Spleen (tissue), 7 donors: Measurements from ENCODE around the gene MATR3.

Experiments
- POLR2A ChIP-seq, 3 donors: fragments of 450-650 bp; IDR thresholded peaks; one replicate each; pipeline ENCODE4 v1.5.1; 2017; ENCODE audit warnings: antibody characterized with exemption in 3 of 3, mild to moderate bottlenecking in 1 of 3
- POLR2AphosphoS5 ChIP-seq, 3 donors: sonication (generic); formaldehyde crosslinking; IDR thresholded peaks; one replicate each; pipeline ENCODE4 v1.5.1; 2017; ENCODE audit warnings: antibody characterized with exemption in 3 of 3
- TF ChIP-seq, protein P1 (sequence below), 11 experiments: fragments of 200-600 bp in 7 of 11; fragments of 450-650 bp in 4 of 11; sonication (generic) in 4 of 11; IDR thresholded peaks in 8 of 11; conservative IDR thresholded peaks in 3 of 11; 1 replicate in 7 of 11; 2 replicates in 4 of 11; pipeline versions ENCODE4 v1.4.0 to v1.8.0; 2016 to 2021; ENCODE audit warnings: antibody characterized with exemption in 11 of 11, inconsistent platforms in 4 of 11, mild to moderate bottlenecking in 1 of 11
- donor health status: DM: no; HTN: no; CAD: no; lungs with moderate emphysema.
- donor health status: DM: no; HTN: no; CAD: no.
- donor health status: DM: no; HTN: no; CAD: no.

- peak in 2 of 3 donors; percentile 69 to 79 for TF ChIP-seq POLR2A (IDR thresholded peaks at IDR 0.05)
- TF ChIP-seq, protein P1, sequence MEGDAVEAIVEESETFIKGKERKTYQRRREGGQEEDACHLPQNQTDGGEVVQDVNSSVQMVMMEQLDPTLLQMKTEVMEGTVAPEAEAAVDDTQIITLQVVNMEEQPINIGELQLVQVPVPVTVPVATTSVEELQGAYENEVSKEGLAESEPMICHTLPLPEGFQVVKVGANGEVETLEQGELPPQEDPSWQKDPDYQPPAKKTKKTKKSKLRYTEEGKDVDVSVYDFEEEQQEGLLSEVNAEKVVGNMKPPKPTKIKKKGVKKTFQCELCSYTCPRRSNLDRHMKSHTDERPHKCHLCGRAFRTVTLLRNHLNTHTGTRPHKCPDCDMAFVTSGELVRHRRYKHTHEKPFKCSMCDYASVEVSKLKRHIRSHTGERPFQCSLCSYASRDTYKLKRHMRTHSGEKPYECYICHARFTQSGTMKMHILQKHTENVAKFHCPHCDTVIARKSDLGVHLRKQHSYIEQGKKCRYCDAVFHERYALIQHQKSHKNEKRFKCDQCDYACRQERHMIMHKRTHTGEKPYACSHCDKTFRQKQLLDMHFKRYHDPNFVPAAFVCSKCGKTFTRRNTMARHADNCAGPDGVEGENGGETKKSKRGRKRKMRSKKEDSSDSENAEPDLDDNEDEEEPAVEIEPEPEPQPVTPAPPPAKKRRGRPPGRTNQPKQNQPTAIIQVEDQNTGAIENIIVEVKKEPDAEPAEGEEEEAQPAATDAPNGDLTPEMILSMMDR (IDR thresholded peaks at IDR 0.05 in 8 of 11, conservative IDR thresholded peaks at IDR 0.05 in 3 of 11): peak; percentile 76 to 95 (median 92)
- TF ChIP-seq POLR2AphosphoS5 (IDR thresholded peaks at IDR 0.05): peak; percentile 98 to 100 (median 99)
Measured at GRCh38 chr5:139341689-139342422, 48.3 kb downstream of the MATR3 start, which contains the start of gene PAIP2.
